NCI-H345 (cell line): Measurements from ENCODE around the gene RPS24.
"Not testable (repeated sequence)": the region's sequence is repeated elsewhere in the genome, so short reads cannot be mapped to it uniquely, and the experiment has no call there.

ENCODE experiments used
- DNase-seq: peaks from one replicate; lab custom pipeline; 2025; lab: John Stamatoyannopoulos, UW

Gene RPS24

DNA sequence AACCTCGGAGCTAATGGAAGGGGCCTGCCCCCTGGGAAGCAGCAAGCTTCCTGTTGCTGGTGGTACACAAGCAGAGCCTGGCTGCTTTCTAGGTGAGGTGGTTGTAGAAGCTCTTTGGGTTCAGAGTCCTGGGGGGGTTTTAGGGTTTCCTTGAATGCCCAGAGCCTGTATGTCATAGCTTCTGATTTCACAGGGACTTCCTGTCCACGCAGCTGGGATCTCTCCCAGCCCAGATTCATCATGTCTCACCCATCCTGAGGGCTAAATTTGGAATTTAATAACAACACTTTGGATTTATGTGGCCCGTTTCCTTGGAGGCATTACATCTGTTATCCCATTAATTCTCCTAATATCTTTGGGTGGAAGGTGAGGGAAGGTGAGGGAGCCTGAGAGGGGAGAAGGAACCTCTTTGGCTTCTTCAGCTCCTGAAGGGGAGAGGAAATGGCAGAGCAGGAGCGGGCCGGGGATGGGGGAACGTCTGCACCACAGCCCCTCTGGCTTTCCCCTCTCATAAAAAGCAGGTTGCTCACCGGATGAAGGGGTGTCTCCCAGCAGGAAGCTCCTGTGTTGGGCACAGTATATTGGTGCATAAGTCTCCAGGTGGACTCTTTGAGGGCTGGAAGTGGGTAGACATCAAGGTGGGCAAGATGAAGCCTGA is 19.7 kb downstream of the RPS24 start:
- no peak for DNase-seq

DNA sequence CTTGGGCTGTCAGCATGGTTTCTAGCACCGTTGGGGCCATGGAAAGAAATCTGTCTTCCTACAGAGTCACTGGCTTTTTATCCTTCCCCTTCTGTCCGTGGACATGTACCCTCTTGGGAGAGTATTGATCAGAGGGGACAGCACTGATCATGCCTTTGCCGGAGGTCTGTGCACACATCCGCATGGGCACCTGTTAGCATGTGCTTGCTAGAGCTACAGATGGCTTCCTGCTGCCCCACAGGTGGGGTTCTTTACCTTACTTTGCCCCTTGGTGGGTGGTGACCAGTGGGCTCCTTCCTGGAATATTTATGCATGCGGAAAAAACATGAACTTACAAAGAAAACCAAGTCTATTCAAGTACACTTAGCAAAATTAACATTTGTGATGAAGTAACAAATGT is 24.9 kb downstream of the RPS24 start:
- DNase-seq = no peak

DNA sequence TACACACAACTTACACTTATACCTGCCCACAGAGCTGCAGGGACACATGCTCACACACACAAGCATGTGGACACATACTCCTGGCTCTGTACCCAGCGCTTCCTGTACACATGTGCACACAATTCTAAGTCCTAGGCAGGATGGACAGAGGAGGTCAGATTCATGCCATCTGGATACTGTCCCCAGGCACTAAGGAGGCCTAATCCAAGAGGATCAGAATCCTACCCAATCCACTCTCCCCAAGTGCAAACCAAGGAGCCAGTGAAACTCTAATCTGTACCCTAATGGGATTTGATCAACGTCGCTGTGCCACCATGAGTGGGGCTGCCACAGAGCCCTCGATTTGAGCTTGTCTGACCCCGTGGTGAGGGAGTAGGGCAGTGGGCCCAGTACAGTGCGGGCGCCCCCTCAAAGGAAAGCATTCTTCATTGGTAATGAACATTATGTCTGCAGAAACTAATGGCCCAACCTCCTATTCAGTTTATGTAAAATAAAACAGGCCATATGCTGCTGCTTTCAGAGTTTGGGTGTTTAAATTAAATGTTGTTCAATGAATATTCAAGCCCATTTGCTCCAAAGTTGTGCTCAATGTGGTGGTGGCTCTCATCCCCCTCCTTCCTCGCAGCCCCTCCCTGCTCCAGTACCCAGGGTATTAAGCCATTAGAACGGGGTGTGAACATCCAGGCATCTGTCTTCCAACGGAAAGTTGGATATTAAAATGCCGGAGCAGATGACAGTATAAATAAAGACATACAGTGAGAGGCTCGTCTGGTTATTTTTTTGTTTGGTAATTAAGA is 26.4 kb downstream of the RPS24 start:
- DNase-seq = no peak

DNA sequence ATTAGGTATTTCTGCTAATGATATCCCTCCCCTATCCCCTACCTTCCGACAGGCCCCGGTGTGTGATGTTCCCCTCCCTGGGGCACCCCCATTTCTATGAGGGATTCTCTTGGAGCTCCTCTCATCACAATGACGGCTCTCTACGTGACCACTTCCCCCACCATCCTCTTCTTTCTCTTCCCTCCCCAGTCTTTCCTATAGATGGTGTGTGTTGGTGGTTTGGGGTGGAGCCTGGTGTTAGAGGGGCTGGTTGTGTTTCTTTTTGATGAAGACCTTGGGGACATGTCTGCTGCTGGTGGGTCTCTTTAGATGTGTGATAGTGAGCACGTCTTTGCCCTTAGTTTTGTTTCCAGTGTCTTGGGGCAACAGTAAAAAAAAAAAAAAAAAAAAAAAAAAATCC is 28.6 kb downstream of the RPS24 start:
- DNase-seq = no peak

DNA sequence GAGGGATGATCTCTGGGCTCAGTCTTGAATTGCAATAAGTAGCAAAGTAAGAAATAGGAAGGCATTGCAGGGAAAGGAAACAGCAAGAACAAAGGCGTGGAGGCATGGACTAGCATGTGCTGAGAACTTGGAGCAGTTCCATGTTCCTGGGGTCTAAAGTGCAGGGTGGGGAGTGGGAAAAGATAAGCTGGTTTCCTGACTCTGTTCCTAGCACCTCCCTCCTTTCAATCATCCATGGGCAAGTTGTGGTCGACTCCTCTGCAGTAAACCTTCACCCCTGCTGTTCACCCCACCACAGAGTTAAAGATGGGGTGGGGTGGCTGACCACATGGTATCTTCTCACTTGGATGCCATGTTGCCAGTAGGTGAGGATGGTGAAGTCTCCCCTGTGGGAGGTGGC is 29.6 kb downstream of the RPS24 start:
- DNase-seq = no peak

DNA sequence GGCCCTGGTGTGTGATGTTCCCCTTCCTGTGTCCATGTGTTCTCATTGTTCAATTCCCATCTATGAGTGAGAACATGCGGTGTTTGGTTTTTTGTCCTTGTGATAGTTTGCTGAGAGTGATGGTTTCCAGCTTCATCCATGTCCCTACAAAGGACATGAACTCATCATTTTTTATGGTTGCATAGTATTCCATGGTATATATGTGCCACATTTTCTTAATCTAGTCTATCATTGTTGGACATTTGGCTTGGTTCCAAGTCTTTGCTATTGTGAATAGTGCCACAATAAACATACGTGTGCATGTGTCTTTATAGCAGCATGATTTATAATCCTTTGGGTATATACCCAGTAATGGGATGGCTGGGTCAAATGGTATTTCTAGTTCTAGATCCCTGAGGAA is 31.3 kb downstream of the RPS24 start:
- DNase-seq = not testable (repeated sequence)

DNA sequence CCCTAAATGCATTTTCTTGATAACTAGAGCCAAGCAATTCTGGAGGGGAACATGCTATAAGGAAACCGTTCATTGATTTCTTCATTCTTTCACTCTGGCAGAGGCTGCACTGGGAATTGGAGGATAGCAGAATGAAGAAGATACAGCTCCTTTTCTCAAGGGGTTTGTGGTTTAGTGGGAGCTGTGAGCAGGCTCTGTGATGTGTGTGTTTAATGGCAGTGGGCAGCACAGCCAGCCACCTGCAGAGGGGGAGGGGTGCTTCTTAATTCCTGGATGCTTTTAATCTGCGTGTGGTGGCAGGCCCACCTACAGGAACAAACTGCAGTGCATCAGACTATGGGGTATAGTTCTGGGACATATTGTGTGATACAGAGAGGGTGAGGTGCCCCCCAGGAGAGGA is 31.9 kb downstream of the RPS24 start:
- no peak for DNase-seq

DNA sequence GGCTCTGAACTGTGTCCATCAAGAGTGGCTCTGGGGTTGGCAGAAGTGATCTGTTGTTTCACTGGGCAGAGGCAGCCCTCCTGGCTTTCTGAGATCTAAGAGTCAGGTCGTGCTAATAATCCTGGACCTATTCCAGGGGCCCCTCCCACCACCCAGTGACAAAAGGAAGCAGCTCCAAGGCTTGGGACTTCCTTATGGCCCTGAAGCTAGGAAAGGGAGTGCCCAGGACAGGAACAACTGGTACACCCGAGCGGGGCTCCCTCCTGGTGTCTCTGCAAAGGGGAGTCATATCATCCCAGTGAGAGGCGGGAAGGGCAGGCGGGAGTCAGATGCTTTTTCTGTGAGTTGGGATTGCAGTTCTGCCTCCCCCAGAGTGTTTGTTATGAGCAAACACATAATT is 32.3 kb downstream of the RPS24 start:
- DNase-seq = no peak

DNA sequence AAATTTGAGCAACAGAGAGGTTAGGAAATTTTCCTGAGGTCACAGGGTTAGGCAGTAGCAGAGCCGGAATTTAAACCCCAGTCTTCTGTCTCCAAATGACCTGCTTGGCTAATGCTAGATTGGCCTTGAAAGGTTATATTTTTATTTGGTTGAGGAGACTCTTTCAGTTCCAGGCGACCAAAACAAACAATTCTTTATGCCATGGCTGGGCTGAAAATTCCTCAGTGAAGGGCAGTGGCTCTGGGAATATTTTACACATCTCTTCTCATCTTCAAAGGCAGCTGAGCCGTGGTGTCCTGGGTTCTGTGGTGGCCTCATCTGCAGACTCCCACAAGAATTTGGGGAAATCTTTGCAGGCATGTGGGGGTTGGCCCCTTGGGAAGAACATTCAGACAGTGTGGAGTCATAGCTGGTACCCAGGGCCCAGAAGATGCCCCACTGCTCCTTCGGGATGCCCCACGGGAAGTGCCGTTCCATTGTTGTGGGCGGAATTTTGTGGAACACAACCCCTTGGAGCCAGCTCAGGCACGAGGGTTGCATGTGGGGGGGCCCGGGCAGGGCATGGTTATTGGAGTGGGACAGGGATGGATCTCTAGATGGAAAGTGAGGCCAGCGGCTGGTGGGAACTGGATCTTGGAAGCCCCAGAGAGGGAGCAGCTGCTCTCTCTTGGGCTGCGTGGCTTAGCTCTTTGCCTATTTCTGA is 33.2 kb downstream of the RPS24 start:
- DNase-seq = no peak

DNA sequence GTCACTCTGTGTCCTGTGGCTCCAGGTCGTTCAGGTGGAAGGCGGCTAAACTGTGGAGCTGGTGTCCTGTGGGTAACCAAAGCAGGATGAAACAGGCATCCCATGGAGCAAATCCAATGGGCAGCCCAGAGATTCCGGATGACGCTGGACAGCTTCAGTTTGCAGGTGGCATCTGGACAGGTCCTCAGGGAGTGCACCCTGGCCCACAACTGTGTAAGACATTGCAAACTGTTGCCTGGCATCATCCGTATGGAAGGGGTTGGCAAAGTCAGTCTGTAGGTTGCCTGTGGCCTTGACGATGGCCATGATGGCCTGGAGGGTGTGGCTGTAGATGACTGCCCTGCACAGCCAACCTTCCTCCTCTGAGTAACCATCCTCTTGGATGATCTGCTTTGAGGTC is 35.5 kb downstream of the RPS24 start:
- no peak for DNase-seq

DNA sequence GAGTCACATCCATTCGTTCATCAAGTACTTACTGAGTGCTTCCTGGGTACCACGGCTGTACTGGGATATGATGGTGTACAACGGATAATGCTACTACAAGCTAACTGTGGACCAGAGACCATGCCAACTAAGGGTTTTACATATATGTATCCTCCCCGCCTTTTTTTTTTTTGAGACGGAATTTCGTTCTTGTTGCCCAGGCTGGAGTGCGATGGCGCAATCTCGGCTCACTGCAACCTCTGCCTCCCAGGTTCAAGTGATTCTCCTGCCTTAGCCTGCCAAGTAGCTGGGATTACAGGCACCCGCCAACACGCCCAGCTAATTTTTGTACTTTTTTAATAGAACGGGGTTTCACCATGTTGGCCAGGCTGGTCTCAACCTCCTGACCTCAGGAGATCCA is 36.4 kb downstream of the RPS24 start:
- not testable (repeated sequence) for DNase-seq

DNA sequence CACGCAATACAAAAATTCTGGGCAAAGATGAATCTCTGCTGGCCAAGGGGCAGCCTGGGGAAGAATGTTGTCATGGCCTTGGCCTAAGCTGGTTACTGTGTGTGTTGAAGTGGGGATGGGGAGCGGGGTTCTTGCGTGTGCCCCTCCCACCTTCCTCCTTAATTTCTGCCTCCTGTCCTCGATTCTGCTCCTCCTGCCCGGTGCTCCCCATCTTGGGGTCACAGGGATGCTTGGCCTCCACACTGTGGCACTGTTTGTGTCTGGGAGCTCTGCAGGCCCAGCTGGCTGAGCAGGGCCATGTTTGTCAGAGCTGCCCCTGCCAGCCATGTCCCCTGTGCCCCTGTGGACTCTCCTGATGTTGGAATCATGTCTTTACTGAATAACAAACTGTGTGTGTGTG is 37.1 kb downstream of the RPS24 start:
- no peak for DNase-seq

DNA sequence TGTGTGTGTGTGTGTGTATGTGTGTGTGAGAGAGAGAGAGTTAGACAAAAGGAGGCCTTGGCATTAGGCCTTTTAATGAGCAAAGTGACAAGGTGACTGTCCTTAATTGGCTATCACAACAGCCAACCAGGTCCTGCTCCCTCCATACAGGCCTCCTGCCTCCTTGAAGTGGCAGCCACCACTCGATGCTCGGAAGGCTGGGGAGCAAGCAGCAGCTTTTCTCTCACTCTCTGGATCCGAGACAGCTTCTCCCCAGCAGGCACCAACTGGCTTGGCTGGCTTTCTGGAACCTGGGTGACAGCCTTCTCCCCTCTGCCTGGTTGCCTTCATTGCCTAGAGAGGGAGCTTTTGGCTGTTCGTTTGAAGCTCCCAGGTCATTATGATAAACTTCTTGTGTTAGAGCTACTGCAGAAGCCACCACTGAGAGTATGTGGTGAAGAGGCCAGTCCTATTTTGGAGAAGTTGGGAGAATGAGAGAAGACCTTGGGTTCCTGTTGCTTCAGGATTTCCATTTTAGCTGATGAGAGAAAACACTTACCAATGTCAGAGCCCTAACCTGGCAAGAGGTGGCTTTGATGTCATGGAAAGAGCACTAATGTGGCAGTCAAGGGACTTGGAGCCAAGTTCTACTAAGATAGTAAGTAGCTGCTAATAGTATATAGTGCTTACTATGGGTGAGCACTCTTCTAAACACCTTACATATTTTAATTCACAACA is 37.6 kb downstream of the RPS24 start:
- no peak for DNase-seq

DNA sequence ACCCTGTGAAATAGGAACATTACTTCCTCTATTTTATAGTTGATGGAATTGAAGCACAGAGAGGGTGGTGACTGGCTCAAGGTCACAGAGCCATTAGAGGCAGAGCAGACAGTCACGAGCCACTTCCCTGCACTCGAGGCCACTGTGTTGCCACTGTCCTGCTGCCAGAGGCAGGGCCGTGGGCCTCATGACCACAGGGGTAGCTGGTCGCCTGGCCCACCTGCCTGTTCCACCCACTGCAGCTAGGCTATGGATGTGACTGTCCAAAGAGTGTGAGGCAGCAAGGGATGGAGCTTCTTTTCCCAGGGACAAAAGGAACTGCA is 38.2 kb downstream of the RPS24 start:
- DNase-seq = no peak

DNA sequence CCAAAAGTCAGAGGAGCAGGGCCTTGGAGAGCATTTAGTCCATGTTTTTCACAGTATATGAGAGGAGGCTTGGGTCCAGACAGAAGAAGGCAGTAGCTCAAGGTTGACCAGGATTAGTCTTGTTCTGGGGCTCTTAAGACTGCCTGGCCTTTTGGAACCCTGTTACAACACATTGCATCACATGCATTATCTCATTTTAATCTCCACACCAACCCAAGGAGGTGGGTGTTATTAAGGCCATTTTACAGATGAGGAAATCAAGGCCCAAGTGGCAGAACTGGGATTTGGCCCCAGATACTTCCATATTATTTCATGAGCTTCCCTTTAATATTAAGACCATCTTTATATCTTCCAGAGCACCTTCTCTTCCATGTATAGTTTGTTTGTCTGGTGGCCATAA is 38.8 kb downstream of the RPS24 start:
- DNase-seq = no peak

DNA sequence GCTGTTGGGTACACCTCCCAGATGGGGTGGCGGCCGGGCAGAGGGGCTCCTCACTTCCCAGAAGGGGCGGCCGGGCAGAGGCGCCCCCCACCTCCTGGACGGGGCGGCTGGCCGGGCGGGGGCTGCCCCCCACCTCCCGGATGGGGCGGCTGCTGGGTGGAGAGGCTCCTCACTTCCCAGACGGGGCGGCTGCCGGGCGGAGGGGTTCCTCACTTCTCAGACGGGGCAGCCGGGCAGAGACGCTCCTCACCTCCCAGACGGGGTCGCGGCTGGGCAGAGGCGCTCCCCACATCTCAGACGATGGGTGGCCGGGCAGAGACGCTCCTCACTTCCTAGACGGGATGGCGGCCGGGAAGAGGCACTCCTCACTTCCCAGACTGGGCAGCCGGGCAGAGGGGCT is 42.1 kb downstream of the RPS24 start:
- DNase-seq = not testable (repeated sequence)

DNA sequence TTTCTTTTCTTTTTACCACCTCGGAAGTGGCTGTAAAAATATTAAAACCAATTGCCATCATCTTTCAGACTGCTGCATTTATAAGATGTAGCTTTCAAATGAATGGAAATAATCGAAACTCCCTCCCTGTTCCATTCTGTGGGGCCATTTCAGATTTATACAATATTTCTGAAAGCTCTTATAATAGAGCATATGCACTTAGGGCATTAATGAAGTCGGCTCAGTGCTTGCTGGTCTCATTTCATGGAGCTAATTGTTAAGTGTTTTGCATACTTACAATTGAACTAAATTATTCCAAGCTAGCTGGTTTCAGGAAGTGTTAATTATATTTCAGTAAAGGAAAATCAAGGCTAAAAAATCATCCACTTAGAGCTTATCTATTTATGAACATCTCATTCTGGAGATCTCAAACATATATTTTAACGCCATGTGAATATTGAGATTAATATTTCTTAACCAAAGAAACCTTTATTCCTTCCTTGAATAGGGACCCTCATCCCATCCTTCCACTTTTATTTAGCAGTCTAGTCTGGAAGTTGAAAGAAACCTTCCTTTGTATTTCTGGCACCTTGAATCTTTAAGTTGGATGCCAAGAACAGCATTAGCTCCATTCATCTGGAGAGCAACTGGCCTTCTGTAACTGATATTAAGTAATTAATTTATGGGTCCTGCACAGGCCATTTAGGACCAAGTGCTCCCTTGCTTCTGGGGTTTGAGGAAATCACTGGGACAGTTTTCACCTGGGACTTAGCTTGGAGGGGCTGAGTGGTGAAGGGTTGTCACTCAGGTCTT is 45.1 kb downstream of the RPS24 start:
- DNase-seq = no peak

DNA sequence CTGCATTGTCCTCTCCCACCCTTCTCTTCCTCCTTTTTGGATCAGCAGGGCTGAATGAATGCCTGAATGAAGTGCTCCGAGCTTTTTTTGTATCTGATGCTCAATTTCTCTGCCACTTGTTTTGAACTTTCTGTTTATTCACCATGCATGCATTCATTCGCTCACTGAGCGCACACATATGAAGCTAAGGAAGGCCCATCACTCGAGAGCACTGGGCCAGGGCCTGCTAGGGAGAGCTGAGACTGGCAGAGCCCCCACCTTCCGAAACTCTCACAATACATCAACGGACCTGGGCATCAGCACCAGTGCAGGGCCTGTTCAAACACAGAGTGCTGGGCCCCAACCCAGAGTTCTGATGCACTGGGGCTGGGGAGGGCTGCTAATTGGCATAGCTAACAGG is 45.7 kb downstream of the RPS24 start:
- DNase-seq = no peak

DNA sequence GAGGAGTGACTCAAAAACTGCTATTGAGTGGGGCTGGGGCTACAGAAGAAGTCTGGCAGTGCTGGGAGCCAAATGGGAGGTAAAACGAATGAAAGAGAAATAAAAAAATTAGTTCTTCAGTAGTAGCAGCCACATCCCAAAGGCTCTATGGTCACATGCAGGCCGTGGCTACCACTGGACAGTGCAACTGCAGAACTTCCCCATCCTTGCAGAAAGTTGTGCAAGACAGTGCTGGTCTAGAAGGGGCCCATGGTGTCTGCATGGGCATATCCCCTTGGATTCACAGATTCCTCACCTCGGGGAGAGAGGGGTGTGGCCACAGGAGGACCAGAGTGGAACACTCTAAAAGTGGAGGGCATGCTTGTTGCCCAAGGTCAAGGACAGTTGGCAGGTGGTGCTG is 47.6 kb downstream of the RPS24 start:
- no peak for DNase-seq

DNA sequence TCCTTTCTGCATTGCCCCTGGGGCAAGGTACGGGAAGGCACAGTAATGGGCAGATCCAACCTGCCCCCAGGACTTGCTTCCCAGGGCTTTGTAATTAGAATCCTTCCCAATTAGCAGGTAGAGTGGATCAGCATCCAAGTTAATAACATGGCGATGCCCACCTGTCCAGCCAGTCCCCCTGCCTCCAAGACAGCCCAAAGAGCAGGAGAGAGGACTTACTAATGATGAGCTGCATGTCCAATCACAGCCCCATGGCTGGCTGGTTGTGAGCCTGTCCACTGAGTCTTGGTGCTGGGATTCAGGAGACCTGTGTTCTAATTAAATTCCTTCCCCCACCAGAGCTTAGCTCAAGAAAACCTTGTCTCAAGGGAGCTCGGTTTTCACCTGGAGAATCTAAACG is 49.0 kb downstream of the RPS24 start:
- no peak for DNase-seq
